Fibroblast of skin of left quadriceps (primary cell): ENCODE measurements around the gene TTC28.
"Not testable (repeated sequence)": the region's sequence is repeated elsewhere in the genome, so short reads cannot be mapped to it uniquely, and the experiment has no call there.

ENCODE experiments used
- DNase-seq, 2 experiments: peaks; one replicate each; pipeline ENCODE4 v3.0.0-alpha.2; 2013; ENCODE audit warnings: low read depth in 2 of 2

Gene TTC28

DNA sequence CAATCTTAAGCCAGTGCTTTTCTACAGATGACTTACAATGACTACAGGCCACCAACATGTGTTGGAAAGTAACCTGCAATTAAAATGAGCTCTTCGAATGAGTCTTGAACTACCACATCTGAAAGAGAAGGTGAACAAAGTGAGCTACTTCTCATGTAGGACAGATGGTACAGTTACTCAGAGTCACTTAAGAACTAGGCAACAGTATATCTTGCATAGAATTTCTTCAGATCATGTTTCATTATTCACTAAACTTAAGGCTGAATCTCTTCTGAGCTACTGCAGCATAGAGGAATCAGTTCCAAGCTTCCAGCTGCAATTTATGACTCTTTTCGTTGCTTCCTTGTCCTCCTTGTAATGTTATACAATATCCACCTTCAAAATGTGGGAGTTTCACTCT is 270.9 kb downstream of the TTC28 start:
- no peak for DNase-seq

DNA sequence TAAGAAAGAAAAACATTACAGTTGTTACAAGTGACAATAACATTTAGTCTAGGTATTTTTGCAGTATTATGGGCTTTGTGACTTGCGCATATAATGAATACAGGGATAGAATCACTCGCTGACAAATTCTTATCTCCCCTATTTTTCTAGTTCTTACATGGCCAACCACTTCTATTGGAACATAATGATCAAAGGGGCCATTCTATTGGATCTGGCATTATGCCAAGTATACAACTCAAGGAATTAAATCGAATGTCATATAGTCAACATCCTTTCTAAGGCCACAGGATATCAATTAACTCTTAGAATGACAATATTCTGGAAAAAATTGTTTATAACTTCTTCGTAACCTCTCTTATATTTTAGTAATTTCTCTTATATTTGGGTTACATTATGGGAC is 272.0 kb downstream of the TTC28 start:
- no peak for DNase-seq

DNA sequence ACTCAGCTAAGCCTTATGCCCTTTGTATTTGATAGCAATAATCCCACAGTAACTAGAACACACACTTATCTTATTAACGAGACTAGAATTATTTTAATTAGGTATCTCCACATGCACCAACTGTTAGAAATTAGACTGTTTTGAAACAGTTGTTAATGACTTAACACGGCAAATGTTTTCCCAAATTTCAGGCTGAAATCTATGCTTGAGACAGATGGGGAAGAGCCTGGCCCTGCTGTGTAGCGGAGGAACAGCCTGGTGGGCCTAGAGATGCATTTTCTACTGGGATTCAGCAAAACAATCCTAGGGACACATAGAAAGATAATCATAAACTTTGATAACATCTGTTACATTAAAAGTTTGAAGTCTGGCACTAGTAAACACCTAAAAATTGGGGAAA is 273.4 kb downstream of the TTC28 start:
- no peak for DNase-seq

DNA sequence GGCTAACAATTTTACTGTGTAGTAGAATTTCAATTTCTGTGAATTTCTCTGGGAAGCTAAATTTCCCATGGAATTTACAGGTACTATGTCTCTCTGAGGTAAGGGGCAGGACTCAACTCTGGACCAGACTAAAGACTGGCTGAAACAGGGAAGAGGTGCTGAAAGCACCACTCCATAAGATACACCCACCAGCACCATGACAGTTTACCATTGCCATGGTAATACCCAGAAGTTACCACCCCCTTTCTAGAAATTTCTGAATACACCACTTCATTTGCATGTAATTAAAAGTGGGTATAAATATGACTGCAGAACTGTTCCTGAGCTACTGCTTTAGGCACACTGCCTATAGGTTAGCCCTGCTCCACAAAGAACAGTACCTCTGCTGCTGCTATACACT is 274.1 kb downstream of the TTC28 start:
- no peak for DNase-seq

DNA sequence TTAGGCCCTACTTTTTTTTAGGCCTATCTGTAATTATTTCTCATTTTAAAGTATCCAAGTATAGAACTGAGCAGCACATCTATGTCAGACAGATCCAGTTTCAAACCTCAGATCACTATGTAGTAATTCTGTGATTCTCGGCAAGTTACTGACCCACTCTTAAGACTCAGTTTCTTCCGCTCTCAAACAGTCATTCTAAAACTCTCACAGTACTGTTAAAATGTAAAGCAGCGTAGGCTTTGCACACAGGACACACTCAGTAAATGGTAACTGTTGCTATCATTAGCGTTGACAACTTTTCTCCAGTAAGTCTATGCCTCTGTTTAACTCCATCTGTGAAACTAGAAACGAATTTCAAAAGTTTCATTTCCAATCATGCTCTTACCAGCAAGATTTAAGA is 277.1 kb downstream of the TTC28 start:
- no peak for DNase-seq

DNA sequence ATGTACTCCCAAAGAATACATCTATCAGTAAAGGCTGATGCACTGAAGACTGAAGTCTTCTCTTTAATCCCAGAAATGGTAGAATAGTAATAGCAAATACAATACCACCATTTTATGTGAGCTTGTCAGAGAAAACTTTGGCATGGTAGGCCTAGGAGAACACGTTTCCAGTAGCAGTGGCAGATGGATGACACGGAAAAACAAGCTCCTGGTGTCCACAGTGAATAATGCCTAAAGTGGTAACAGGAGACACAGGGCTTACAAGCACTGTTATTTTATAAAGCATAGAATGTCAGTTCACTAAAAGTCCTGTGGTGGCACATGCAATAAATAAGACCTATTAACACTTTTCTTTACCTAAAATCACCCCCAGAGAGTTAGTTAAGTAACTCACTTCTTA is 277.6 kb downstream of the TTC28 start:
- no peak for DNase-seq

DNA sequence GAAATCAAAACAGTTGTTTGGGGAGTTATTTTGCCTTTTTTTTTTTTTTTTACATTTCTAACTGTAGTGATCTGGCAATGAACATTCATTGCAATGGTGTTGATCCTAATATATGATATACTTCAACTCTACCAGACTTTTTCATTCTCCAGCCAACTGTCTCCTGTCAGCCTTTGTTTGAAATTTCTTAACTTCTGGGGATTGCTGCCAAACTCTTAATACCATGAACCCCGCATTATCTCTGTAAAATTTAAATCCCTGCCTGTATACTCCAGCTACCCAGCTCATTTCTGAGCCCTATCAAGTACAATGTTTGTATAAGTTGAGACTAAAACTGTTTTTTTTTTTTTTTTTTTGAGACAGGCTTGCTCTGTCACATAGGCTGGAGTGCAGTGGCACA is 280.7 kb downstream of the TTC28 start:
- DNase-seq, result no peak

DNA sequence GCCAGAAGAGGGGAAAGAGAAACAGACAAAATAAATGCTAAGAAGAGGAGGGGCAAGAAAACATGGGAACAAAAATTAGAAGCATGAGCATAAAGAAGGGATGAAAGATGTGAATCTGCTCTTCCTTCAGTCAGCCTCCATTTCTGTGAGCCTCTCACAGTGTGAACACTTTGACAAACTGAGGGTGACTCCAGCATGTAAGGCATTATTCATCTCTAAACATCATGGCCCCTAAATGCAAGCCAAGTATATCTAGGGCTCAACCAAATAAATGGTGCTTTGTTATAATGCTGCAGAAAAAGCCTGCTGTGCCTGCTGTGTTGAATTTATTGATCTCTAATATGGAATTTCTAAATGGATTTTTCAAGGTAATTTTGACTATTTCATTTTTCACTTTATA is 281.3 kb downstream of the TTC28 start:
- DNase-seq, result no peak

DNA sequence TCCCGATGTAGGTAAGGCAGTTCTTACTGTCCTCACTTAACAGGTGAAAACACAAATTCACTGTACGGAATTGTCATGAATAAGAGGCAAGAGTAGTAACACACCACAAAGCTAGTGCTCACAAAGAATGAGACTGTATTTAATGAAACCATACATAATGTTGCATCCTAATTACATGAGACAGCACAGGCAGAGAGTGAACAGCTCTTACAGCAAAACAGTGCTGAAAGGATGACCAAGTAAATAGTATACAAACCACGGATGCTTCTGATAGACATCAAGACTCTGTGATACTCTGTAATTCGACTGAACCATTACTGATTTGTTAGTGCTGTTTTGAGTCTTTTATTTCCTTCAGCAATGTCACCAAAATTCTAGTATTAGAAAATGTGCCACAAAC is 282.3 kb downstream of the TTC28 start:
- no peak for DNase-seq

DNA sequence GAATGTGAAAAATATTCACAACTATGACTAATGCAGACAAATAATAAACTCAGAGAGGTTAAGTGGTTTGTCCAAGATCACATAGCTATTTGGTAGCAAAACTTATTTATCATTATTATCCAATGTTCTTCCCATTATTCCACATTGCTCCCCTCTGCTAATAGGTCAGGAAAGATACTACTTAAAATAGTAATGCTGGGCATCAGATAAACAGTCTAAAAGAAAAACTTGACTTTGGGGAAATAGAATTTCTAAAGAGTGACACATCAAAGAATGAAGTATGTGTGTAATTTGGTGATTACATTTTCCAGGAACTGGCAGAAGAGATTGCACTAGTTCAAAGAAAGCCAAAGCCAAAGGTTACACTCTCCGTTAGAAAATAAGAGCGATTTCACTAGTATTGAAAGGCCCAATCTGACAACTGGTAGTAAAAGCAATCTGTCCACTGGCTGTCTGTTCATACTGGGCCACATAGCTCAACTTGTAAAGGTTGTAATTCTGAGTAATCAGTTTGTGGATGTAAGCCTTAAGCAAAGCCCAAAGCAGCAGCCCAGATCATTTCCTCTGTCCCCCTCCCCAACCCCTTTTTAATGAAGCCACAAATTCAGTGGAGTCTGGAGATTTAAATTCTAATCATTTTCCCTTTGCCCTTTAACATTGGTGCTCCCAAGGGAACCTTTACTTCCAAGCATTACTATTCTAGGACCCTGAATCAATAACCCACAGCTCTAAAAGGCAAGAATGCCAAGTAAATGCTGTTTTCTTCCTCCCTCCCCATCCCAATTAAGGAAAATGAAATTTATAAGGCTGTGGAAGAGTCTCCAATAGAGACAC is 283.5 kb downstream of the TTC28 start:
- no peak for DNase-seq

DNA sequence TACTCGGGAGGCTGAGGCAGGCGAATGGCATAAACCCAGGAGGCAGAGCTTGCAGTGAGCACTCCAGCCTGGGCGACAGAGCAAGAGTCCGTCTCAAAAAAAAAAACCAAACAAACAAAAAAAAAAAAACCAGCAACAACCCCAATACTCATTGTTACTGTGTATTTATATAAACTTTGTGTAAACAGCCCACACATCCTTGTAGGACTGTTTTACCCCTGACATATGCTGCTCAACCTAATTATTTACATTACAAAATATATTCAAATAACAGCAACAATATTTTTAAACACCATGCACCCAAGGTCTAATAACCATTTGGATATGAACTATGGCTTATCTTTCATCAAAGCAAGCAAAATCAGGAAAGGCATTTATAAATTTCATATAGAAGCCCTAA is 284.1 kb downstream of the TTC28 start:
- DNase-seq, result no peak

DNA sequence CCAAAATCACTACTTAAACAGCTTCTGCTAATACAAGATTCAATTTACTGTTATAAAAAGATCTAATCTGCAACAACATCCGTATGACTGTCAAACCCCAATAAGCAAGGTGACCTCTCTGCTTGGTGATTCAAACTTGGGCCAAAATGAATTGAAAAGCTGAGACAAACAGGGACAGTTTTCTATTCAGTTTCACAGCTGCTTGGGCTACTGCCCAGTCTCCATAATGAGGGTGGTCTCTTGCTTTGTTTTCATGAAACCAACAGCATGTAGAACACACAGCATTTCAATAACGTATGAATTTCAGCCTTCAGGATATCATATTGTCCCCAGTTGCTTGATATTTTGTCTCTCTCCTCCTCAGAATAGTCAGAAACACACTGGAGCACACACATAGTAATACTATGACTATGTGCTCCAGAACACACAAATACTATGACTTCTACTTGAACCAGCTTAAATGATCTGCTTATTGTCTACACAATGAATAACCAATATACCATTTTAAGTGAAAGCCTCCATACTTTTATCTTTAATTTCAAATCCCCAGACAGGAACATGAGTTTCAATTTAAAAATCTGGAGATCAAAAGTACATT is 285.0 kb downstream of the TTC28 start:
- no peak for DNase-seq

DNA sequence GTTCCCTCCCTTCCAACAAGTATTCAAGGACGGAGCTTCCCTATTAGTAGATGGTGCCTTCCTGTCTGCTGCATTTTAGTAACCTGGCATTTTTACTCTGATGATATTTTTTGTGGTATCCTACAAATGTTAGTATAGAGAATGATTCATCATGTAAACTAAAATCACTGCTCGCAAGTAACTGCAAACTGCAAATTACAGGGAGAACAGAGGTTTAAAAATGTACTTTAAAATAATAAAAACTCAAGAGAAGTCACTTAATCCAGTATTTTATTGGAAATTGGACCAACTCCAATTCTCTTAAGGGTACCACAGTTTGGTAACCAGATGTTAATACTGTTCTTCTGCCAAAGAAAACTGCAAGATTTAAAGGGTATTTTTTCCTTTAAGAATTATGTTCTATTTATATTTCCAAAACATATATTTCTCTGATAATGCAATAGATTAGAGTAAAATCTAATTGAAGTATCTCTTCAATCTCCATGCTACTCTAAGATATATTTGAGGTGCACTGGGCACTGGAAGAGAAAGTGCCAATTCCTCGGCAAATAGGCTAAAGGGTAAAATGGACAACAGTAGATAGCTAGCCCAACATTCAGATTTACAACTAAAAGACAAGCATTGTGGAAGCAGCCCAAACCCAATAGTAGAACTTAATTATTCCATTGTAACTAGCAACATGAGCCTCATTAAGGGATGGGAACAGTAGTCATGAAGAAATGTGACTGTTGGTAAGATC is 298.0 kb downstream of the TTC28 start:
- peak; percentile 26 for DNase-seq

DNA sequence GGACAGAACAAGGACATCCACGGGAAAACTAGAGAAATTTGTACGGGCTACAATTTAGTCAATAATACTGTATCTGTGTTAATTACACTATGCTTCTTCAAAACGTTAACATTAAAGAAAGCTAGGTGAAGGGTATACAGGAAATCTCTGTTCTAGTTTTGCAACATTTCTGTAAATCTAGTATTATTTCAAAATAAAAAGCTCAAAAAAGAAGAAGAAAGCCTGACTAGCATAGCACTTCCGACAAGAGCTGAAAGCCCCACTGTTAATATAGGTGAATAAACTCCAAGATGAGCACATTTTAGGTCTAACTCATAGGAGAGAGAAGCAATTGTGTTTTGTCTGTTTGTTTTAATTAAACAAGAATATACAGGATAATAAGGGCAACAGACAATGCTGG is 299.7 kb downstream of the TTC28 start:
- DNase-seq, result no peak

DNA sequence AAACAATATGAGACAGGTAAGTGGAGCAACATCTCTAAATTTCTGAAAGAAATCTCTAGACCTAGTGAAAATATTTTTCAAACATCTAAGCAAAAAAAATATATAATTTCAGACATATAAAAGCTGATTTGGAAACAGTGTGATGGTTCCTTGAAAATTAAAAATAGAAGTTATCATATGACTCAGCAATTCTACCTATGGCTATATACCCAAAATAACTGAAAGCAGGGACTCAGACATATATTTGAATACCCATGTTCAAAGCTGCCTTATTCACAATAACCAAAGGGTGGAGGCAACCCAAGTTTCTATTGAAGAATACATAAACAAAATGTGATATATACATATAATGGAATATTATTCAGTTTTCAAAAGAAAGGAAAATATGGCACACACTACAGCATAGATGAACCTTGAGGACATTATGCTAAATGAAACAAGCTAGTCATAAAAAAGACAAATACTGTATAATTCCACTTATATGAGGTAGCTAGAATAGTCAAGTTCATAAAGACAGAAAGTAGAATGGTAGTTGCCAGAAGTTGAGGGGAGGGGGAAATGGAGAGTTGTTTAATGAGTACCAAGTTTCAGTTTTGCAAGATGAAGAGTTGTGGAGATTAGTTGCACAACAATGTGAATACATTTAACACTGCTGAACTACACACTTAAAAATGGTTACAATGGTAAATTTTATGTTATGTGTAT is 300.4 kb downstream of the TTC28 start:
- DNase-seq, result no peak

DNA sequence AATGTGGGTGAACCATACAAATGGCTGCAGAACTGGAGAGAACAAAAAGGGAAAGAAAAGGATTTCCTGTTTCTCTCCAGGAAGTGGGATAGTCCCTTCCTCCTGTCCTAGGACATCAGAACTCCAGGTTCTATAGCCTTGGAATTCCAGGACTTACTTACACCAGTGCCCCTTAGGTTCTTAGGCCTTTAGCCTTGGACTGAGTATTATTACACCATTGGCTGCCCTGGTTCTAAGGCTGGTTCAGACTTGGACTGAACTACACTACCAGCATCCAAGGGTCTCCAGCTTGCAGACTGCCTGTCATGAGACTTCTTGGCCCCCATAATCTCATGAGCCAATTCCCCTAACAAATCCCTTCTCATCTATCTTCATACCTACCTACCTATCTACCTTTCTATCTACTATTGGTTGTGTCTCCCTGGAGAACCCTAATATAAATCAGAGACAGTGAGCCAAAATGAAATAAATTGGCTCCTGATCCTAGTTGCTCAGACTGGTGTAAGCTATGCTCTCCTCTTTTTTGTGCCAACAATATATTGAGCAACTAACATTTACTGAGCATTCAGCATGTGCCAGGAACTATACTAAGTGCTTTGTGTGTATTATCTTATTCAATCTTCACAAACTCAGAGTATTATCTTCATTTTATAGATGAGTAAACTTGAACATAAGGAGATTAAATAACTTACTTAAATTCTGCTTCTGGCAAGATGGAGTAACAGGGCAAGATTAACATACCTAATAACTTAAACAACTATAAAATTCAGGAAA is 303.7 kb downstream of the TTC28 start:
- DNase-seq, result no peak

DNA sequence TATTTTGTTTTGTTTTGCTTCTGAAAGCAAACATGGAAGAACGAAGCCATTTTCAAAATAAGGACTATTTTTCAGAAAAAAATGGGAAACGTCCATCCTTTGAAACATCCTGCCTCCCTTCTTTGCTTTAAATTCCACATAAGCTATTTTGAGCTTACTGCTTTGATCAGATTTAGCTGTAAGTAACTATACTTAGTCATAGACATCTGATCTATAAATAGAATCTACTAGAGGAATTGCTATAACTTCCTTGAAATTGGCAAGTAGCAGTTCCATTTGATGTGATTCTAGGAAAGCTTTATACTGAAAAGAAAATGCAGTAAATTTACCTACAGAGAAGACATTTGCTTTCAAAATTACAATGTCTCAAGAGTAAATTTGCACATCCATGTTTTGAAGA is 305.8 kb downstream of the TTC28 start:
- peak in 1 of 2 experiments; percentile 16 for DNase-seq

DNA sequence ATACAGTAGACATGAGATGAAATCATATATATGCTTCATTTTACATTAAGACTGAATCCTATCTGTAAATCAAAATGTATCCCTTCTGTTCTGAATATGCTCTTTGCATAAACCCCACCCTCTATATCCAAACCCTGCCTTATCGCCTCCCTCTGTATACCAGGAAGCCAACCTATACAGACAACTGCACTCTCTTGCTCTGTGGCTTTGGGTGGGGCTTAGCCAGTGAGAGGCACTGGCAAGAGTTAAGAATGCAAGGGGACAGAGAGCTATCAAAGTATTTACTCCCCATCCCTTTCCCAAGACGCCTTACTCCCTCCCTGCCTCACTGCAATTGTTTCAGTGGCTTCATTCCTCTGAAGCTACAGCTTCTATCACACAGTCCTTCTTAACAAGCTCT is 309.8 kb downstream of the TTC28 start:
- no peak for DNase-seq

DNA sequence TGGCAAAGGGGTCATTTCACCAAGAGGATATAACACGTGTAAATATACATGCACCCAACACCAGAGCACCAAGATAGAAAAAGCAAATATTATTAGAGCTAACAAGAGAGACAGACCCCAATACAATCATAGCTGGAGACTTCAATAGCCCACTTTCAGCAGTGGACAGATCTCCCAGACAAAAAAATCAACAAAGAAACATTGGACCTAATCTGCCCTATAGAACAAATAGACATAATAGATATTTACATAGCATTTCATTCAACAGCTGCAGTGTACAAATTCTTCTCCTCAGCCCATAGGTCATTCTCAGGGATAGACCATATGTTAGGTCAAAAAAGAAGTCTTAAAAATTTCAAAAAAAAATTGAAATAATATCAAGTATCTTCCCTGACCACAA is 312.8 kb downstream of the TTC28 start:
- DNase-seq, result no peak

DNA sequence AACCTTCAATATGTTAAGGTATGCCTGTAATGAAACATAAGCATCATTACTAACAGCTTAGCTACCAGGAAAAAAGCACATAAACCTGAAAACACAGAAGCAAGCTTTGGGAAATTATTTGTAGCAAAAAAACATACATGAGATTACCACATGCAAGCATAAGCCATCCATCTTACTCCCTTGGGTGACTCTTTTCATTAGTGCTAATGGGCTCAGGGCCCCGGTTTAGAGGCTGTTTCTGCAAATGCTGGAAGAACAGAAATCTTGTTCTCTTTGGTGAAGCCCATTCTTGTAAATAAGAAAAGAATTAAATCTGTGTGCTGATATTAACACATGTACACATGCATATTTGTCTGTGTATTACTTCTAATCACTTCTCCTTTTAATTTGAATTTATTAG is 314.3 kb downstream of the TTC28 start:
- DNase-seq, result no peak

DNA sequence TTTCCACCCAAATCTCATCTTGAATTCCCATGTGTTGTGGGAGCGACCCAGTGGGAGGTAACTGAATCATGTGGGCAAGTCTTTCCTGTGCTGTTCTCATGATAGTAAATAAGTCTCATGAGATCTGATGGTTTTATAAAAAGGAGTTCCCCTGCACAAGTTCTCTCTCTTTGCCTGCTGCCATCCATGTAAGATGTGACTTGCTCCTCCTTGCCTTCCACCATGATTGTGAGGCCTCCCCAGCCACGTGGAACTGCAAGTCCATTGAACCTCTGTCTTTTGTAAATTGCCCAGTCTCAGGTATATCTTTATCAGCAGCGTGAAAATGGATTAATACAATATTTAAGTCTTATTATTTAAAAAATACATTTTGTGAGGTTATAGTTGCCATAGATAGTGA is 315.5 kb downstream of the TTC28 start:
- not testable (repeated sequence) for DNase-seq

DNA sequence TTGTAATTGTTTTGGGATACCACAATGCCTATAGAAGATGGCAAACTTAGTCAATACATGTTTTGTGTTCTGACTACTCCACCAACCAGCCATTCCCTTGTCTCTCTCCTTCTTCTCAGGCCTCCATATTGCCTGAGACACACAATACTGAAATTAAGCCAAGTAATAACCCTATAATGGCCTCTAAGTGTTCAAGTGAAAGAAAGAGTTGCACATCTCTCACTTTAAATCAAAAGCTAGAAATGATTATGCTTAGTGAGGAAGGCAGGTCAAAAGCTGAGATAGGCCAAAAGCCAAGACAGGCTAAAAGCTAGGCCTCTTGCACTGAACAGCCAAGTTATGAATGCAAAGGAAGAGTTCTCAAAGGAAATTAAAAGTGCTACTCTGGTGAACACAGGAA is 318.7 kb downstream of the TTC28 start:
- DNase-seq, result no peak
